Measurements from ENCODE around the gene MRE11.
"Not testable (repeated sequence)": the region's sequence is repeated elsewhere in the genome, so short reads cannot be mapped to it uniquely, and the experiment has no call there.

Gene MRE11

DNA sequence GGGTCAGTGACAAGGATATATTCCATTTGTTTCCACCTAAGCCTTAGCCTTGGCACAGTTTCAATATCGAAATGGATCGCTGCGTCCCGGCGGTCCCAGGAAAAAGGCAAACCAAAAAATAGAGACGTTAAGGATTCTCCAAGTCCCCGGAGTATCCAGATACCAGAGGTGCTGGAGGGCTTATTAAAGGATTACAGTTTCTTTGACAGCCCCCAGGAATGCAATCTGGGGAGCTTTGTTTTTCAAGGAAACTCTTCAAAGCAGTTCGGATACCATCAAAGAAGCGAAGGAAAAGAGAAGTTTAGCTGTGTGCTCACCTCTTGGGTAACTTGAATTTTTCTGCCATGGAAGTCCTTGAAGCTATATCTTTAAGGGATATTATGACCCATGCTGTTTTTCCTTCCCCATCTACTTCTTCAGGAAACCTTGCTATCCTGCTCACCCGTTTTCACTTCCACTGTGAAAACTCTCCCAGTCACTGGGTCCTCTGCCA lies 91.8 kb downstream of the MRE11 start:
- no peaks in the 10 kb centered on the region for H3K36me3 ChIP-seq (ENCODE audit: control insufficient read depth, insufficient read depth, low read length)
- no peak overlapping the region for H3K4me3 ChIP-seq (ENCODE audit: low read length)
- H3K27me3 ChIP-seq (ENCODE audit: control insufficient read depth, insufficient read depth, low read length), result peaks cover 44% of the 10 kb centered on the region
- no peaks in the 10 kb centered on the region for H3K9me3 ChIP-seq (ENCODE audit: control insufficient read depth, low read length)
- peaks cover 8% of the 10 kb centered on the region for H3K4me1 ChIP-seq (ENCODE audit: control insufficient read depth, insufficient read depth, low read length)
- no peak overlapping the region for H3K9ac ChIP-seq (ENCODE audit: low read length)

DNA sequence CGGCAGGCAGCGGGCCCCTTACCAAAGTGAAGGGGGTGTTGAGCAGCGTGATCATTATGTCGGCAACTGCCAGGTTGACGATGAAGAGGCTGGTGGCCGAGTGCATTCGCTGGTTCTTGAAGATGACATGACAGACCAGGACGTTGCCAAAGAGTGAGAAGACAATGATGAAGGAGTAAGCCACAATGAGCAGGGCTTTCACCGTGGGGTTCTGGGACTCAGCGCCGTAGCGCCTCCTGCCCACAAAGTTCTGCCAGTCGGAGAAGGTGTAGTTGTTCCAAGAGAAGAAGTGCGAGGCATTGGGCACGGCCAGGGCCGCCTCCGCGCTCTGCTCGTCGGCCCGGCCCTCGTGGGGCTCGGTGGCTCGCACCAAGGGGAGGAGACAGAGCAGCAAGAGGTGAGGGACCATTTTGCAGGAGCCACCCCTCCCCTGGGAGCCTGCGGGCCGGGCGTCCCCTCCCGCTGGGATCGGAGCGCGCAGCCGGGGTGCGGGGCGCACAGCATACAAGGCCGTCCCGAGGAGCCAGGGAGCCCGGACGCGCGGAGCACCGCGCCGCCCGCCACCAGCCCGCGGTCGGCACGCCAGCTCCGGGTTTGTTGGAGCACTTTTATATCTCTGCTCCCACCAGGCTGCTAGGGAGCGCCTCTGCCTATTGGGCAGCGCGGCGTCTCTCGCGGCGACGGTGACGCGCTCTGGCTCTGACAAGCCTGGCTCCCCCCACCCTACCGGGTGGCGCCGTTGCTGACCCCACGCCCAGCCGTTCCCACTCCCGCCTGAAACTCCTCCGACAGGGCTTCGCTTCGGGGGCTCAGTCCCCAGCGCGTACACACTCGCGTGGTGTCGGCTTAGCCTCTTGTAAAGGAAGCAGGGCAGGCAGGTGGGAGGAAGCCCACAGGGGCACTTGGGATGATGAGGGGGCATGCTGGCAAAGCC lies 92.5 kb downstream of the MRE11 start, which contains the start of gene GPR83:
GPR83 (minus strand) TSS at position 581 of the 934 bp plus-strand sequence; CDS start at position 409, 172 bp downstream.
- Histone ChIP-seq H3K9ac (ENCODE audit: low read length) (no peak within 1 kb of the TSS), H3K27me3 (ENCODE audit: control insufficient read depth, insufficient read depth, low read length) (peaks cover 44% of the 10 kb centered on the region), H3K4me1 (ENCODE audit: control insufficient read depth, insufficient read depth, low read length) (peaks cover 8% of the 10 kb centered on the region), H3K9me3 (ENCODE audit: control insufficient read depth, low read length) (no peaks in the 10 kb centered on the region), H3K4me3 (ENCODE audit: low read length) (no peak within 1 kb of the TSS), H3K36me3 (ENCODE audit: control insufficient read depth, insufficient read depth, low read length) (no peaks in the 10 kb centered on the region)

DNA sequence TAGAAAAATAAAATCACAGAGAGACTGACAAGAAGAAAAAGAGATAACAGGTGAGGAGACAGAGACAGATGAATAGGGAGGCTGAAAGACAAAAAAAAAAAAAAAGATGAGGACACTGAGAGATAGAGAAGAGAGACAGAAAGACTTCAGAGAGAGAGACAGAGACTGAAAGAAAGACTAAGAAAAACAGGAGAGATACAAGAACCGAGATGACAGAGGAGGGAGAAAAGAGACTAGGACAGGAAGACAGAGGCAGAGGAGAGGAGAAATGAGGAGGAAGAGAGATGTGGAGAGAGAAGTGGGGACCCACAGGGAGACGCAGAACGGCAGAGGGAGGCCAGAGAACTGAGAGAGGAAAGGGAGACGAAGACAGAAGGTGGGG lies 93.2 kb downstream of the MRE11 start:
- Histone ChIP-seq H3K9ac (ENCODE audit: low read length) (no peak overlapping the region), H3K9me3 (ENCODE audit: control insufficient read depth, low read length) (no peaks in the 10 kb centered on the region), H3K36me3 (ENCODE audit: control insufficient read depth, insufficient read depth, low read length) (no peaks in the 10 kb centered on the region), H3K4me3 (ENCODE audit: low read length) (no peak overlapping the region), H3K4me1 (ENCODE audit: control insufficient read depth, insufficient read depth, low read length) (peaks cover 8% of the 10 kb centered on the region), H3K27me3 (ENCODE audit: control insufficient read depth, insufficient read depth, low read length) (peaks cover 46% of the 10 kb centered on the region)

DNA sequence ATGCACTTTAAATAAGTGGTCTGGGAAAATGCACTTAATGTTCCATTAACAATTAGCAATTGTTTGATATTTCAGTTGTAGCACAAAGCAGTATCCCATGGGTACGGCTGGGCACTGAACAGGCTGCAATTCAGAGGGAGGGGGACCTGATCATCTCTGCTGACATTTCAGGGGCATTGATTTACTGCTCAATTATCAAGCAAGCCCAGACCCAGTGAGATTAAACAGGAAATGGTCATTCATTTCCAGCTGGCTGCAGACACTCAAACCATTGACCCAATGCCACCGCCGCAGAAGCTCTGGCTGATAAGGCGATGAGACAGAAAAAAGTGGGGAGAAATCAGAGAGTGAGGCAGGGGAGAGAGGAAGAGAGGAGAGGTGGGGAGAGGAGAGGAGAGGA lies 93.6 kb downstream of the MRE11 start:
- Histone ChIP-seq H3K9ac (ENCODE audit: low read length) (no peak overlapping the region), H3K9me3 (ENCODE audit: control insufficient read depth, low read length) (no peaks in the 10 kb centered on the region), H3K4me1 (ENCODE audit: control insufficient read depth, insufficient read depth, low read length) (peaks cover 8% of the 10 kb centered on the region), H3K36me3 (ENCODE audit: control insufficient read depth, insufficient read depth, low read length) (no peaks in the 10 kb centered on the region), H3K27me3 (ENCODE audit: control insufficient read depth, insufficient read depth, low read length) (peaks cover 48% of the 10 kb centered on the region), H3K4me3 (ENCODE audit: low read length) (no peak overlapping the region)

DNA sequence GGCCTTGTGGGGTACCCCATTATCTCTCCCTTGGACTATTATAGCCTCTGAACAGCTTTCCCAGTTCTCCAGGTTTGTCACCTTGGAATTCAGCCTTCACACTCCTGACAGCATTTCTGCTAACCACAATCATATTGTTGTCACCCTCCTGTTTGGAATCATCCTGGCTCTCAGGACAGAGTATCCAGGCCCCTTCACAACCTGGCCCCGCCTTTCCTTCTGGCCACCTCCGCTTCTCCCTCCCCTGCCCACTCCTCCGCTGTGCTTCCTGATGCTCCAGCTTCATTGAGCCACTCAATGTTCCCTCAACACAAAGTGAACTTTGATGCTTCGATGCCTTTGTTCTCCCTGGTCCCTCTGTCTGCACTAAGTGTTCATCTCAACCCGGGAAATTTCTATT lies 95.5 kb downstream of the MRE11 start:
- H3K9ac ChIP-seq (ENCODE audit: low read length), result no peak overlapping the region
- no peaks in the 10 kb centered on the region for H3K36me3 ChIP-seq (ENCODE audit: control insufficient read depth, insufficient read depth, low read length)
- no peaks in the 10 kb centered on the region for H3K9me3 ChIP-seq (ENCODE audit: control insufficient read depth, low read length)
- H3K4me3 ChIP-seq (ENCODE audit: low read length), result no peak overlapping the region
- peaks cover 8% of the 10 kb centered on the region for H3K4me1 ChIP-seq (ENCODE audit: control insufficient read depth, insufficient read depth, low read length)
- peaks cover 48% of the 10 kb centered on the region for H3K27me3 ChIP-seq (ENCODE audit: control insufficient read depth, insufficient read depth, low read length)

DNA sequence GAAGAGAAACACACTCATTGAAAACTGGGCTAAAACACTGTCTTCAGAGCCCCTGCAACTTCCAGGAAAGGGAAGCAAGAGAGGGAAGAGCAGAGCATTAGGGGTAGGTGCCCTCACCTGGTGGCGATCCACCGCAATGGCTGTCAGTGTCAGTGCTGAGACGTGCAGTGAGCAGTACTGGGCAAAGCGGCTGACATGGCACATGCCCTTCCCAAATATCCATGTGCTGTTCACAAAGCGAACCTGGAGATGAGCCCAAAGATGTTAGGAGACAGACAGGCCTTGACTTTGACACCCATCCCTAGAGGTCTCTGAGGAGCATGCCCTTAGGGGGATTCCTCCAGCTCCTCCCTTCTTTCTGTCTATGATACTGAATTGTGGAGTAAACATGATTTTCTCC lies 97.4 kb downstream of the MRE11 start:
- H3K4me3 ChIP-seq (ENCODE audit: low read length), result no peak overlapping the region
- H3K9me3 ChIP-seq (ENCODE audit: control insufficient read depth, low read length), result no peaks in the 10 kb centered on the region
- H3K4me1 ChIP-seq (ENCODE audit: control insufficient read depth, insufficient read depth, low read length), result peaks cover 8% of the 10 kb centered on the region
- H3K27me3 ChIP-seq (ENCODE audit: control insufficient read depth, insufficient read depth, low read length), result peaks cover 34% of the 10 kb centered on the region
- no peak overlapping the region for H3K9ac ChIP-seq (ENCODE audit: low read length)
- H3K36me3 ChIP-seq (ENCODE audit: control insufficient read depth, insufficient read depth, low read length), result no peaks in the 10 kb centered on the region

DNA sequence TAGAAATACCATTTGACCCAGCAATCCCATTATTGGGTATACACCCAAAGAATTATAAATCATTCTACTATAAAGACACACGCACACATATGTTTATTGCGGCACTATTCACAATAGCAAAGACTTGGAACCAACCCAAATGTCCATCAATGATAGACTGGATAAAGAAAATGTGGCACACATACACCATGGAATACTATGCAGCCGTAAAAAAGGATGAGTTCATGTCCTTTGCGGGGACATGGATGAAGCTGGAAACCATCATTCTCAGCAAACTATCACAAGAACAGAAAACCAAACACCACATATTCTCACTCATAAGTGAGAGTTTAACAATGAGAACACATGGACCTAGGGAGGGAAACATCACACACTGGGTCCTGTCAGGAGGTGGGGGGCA lies 101.7 kb downstream of the MRE11 start:
- H3K9me3 ChIP-seq (ENCODE audit: control insufficient read depth, low read length); H3K36me3 ChIP-seq (ENCODE audit: control insufficient read depth, insufficient read depth, low read length); H3K9ac ChIP-seq (ENCODE audit: low read length); H3K4me3 ChIP-seq (ENCODE audit: low read length); H3K4me1 ChIP-seq (ENCODE audit: control insufficient read depth, insufficient read depth, low read length); H3K27me3 ChIP-seq (ENCODE audit: control insufficient read depth, insufficient read depth, low read length): not testable (repeated sequence)

DNA sequence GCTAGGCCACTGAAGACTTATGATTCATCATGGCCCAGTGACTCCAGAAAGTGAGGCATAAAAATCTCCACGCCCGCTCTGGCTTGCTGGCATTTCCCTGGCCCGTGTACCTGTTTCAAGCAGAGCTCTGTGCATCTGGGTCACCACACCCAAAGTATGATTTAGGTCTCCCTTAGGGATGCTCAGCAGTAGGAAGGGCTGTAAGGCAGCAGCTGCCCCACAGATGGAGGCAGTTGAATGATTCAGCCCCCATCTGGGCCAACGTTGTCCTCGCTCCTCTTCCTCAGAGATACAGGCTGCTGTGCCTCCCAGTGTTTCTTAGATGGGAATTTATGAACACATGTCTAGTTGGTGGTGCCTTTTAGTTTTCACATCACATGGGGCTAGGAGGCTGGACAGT lies 114.0 kb downstream of the MRE11 start:
- H3K4me3 ChIP-seq (ENCODE audit: low read length), result no peak overlapping the region

DNA sequence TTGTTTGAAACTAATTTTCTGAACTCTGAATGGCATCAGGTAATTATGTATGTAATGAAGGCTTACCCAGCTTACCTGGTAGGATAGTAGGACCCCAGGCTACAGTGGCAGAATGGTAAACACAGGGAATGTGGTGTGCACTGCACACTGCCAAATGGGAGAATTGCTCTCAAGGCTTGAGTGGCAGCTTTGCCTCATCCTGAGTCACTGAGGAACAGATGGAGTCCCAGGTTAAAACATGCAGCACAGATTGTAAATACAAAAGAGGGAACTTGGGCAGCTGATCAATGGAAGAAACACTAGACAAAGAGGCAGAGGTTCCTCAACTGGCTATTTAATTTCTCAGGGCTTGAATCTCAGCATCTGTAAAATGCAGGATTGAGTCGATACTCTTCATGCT lies 116.8 kb downstream of the MRE11 start:
- no peaks in the 10 kb centered on the region for H3K36me3 ChIP-seq (ENCODE audit: control insufficient read depth, insufficient read depth, low read length)
- no peak overlapping the region for H3K9ac ChIP-seq (ENCODE audit: low read length)
- no peaks in the 10 kb centered on the region for H3K4me1 ChIP-seq (ENCODE audit: control insufficient read depth, insufficient read depth, low read length)
- H3K27me3 ChIP-seq (ENCODE audit: control insufficient read depth, insufficient read depth, low read length), result no peaks in the 10 kb centered on the region
- no peaks in the 10 kb centered on the region for H3K9me3 ChIP-seq (ENCODE audit: control insufficient read depth, low read length)
- H3K4me3 ChIP-seq (ENCODE audit: low read length), result no peak overlapping the region

More for the DNA sequence above, 114.0 kb downstream of the MRE11 start:
- Histone ChIP-seq H3K4me1 (ENCODE audit: control insufficient read depth, insufficient read depth, low read length) (no peaks in the 10 kb centered on the region), H3K27me3 (ENCODE audit: control insufficient read depth, insufficient read depth, low read length) (no peaks in the 10 kb centered on the region), H3K9me3 (ENCODE audit: control insufficient read depth, low read length) (no peaks in the 10 kb centered on the region), H3K36me3 (ENCODE audit: control insufficient read depth, insufficient read depth, low read length) (no peaks in the 10 kb centered on the region), H3K9ac (ENCODE audit: low read length) (no peak overlapping the region)

DNA sequence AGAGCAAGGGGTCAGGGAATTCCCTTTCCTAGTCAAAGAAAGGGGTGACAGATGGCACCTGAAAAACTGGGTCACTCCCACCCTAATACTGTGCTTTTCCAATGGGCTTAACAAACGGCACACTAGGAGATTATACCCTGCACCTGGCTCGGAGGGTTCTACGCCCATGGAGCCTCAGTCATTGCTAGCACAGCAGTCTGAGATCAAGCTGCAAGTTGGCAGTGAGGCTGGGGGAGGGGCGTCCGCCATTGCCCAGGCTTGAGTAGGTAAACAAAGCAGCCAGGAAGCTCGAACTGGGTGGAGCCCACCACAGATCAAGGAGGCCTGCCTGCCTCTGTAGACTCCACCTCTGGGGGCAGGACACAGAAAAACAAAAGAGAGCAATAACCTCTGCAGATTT lies 123.1 kb downstream of the MRE11 start:
- not testable (repeated sequence) for H3K9ac ChIP-seq (ENCODE audit: low read length); H3K36me3 ChIP-seq (ENCODE audit: control insufficient read depth, insufficient read depth, low read length); H3K4me3 ChIP-seq (ENCODE audit: low read length); H3K27me3 ChIP-seq (ENCODE audit: control insufficient read depth, insufficient read depth, low read length); H3K4me1 ChIP-seq (ENCODE audit: control insufficient read depth, insufficient read depth, low read length); H3K9me3 ChIP-seq (ENCODE audit: control insufficient read depth, low read length)

Data from mucosa of stomach (tissue), 1 donor.